H1 (cell line): ENCODE data around the gene TPBGL. TPM values are rescaled to one million over a fixed set of nuclear protein-coding genes. Genes with fewer than 3 reads are reported as not detected.

ENCODE experiments used
- CTCF ChIA-PET: fragments of 300-600 bp; sonication (Branson Sonifier 250); formaldehyde crosslinking; loops from one replicate; lab custom pipeline; 2021; ENCODE audit not compliant: partially characterized antibody; lab: Charles Lee
- POLR2A ChIA-PET: fragments of 300-600 bp; sonication (Branson Sonifier 250); formaldehyde crosslinking; loops from one replicate; lab custom pipeline; 2021; ENCODE audit warnings: inconsistent platforms; ENCODE audit not compliant: partially characterized antibody; lab: Charles Lee
- DNase-seq, 2 experiments: peaks; one replicate each; pipeline versions ENCODE4 v3.0.0 to v3.0.0-alpha.2; 2010 to 2022; ENCODE audit warnings: low spot score in 2 of 2, low read depth in 1 of 2, mixed read lengths in 1 of 2
- FAIRE-seq: peaks from 2 replicates; lab custom pipeline; 2011; peaks lifted over from hg19 to GRCh38; lab: Jason Lieb, UNC
- H2AFZ ChIP-seq: 2 replicates; pipeline ENCODE4 v1.8.1; 2012; ENCODE audit warnings: low read length, inconsistent platforms
- H2AK5ac ChIP-seq: 2 replicates; pipeline ENCODE4 v1.6.1; 2013; ENCODE audit warnings: low read depth, low read length
- H2BK120ac ChIP-seq: replicated peaks from 2 replicates; pipeline ENCODE3; 2013; ENCODE audit warnings: low read depth, low read length, inconsistent platforms
- H2BK12ac ChIP-seq: 2 replicates; pipeline ENCODE4 v1.6.1; 2013; ENCODE audit warnings: low read depth, low read length
- H2BK15ac ChIP-seq: 2 replicates; pipeline ENCODE4 v1.6.1; 2013; ENCODE audit warnings: low read length
- H2BK20ac ChIP-seq: 2 replicates; pipeline ENCODE4 v1.6.1; 2013; ENCODE audit warnings: low read length
- H2BK5ac ChIP-seq: 2 replicates; pipeline ENCODE4 v1.6.1; 2013; ENCODE audit warnings: low read depth, low read length
- H3K14ac ChIP-seq: 2 replicates; pipeline ENCODE4 v1.6.1; 2013; ENCODE audit warnings: inconsistent platforms; ENCODE audit not compliant: insufficient read length
- H3K18ac ChIP-seq: 2 replicates; pipeline ENCODE4 v1.6.1; 2013; ENCODE audit warnings: low read length; ENCODE audit errors: extremely low read depth
- H3K23ac ChIP-seq: 2 replicates; pipeline ENCODE4 v1.6.1; 2013; ENCODE audit warnings: inconsistent platforms; ENCODE audit not compliant: insufficient read length
- H3K23me2 ChIP-seq: 2 replicates; pipeline ENCODE4 v1.6.1; 2013; ENCODE audit warnings: low read depth, low read length
- H3K27ac ChIP-seq: 2 replicates; pipeline ENCODE4 v1.6.1; 2011; ENCODE audit warnings: low read depth, low read length, inconsistent platforms
- H3K27me3 ChIP-seq, 4 experiments: replicated peaks in 1 of 4; 1 replicate in 1 of 4; 2 replicates in 3 of 4; pipeline versions ENCODE4 v1.6.1 to v1.8.1; 2011 to 2013; ENCODE audit warnings: low read length in 3 of 4, mild to moderate bottlenecking in 3 of 4, inconsistent platforms in 2 of 4, mixed read lengths in 2 of 4, moderate library complexity in 1 of 4; ENCODE audit not compliant: control insufficient read depth in 3 of 4, insufficient read depth in 3 of 4; ENCODE audit errors: extremely low read depth in 1 of 4
- H3K36me3 ChIP-seq, 4 experiments: 2 replicates each; pipeline versions ENCODE4 v1.6.1 to v1.8.1; 2011 to 2013; ENCODE audit warnings: mild to moderate bottlenecking in 4 of 4, low read length in 3 of 4, moderate library complexity in 2 of 4, control low read depth in 1 of 4, inconsistent platforms in 1 of 4; ENCODE audit not compliant: insufficient read depth in 4 of 4, control insufficient read depth in 2 of 4
- H3K4ac ChIP-seq: replicated peaks from 2 replicates; pipeline ENCODE3; 2013; ENCODE audit warnings: low read length, low read depth, mixed read lengths, inconsistent platforms; ENCODE audit not compliant: insufficient read length
- H3K4me1 ChIP-seq, 4 experiments: replicated peaks in 1 of 4; 1 replicate in 1 of 4; 2 replicates in 3 of 4; pipeline versions ENCODE4 v1.6.1 to v1.8.1; 2011 to 2013; ENCODE audit warnings: low read length in 3 of 4, inconsistent platforms in 2 of 4, mixed read lengths in 1 of 4; ENCODE audit not compliant: insufficient read depth in 4 of 4, control insufficient read depth in 3 of 4
- H3K4me2 ChIP-seq, 2 experiments: 2 replicates each; pipeline versions ENCODE4 v1.6.1 to v1.8.1; 2011 to 2013; ENCODE audit warnings: low read depth in 2 of 2, low read length in 2 of 2, control low read depth in 1 of 2, inconsistent platforms in 1 of 2, mild to moderate bottlenecking in 1 of 2; ENCODE audit not compliant: insufficient read depth in 1 of 2
- H3K4me3 ChIP-seq, 4 experiments: fragments of 200-600, 300-600 bp in 1 of 4; sonication (generic), shearing (Covaris generic), sonication (Bioruptor Twin) in 1 of 4; 2 replicates each; pipeline versions ENCODE4 v1.5.1 to v1.8.1; 2011 to 2016; ENCODE audit warnings: low read length in 4 of 4, low read depth in 3 of 4, control low read depth in 2 of 4, inconsistent platforms in 2 of 4, mild to moderate bottlenecking in 2 of 4, mixed read lengths in 1 of 4, moderate library complexity in 1 of 4; ENCODE audit not compliant: insufficient read depth in 2 of 4; ENCODE audit errors: extremely low read depth in 1 of 4
- H3K56ac ChIP-seq: replicated peaks from 2 replicates; pipeline ENCODE3; 2013; ENCODE audit warnings: low read depth, mild to moderate bottlenecking, mixed read lengths, low read length, inconsistent platforms; ENCODE audit not compliant: insufficient read length
- H3K79me1 ChIP-seq: 2 replicates; pipeline ENCODE4 v1.6.1; 2013; ENCODE audit warnings: low read depth, low read length, control low read depth
- H3K79me2 ChIP-seq, 2 experiments: 2 replicates each; pipeline versions ENCODE4 v1.6.1 to v1.8.1; 2012 to 2013; ENCODE audit warnings: low read length in 2 of 2, mild to moderate bottlenecking in 2 of 2, inconsistent platforms in 1 of 2; ENCODE audit not compliant: insufficient read depth in 2 of 2, control insufficient read depth in 1 of 2
- H3K9ac ChIP-seq, 4 experiments: replicated peaks in 1 of 4; 1 replicate in 1 of 4; 2 replicates in 3 of 4; pipeline versions ENCODE4 v1.6.1 to v1.8.1; 2011 to 2013; ENCODE audit warnings: low read depth in 3 of 4, low read length in 3 of 4, control low read depth in 2 of 4, mild to moderate bottlenecking in 2 of 4, moderate library complexity in 2 of 4, inconsistent platforms in 1 of 4; ENCODE audit errors: extremely low read depth in 1 of 4
- H3K9me3 ChIP-seq, 2 experiments: 2 replicates each; pipeline versions ENCODE4 v1.6.1 to v1.8.1; 2012 to 2013; ENCODE audit warnings: mild to moderate bottlenecking in 2 of 2, moderate library complexity in 2 of 2, control low read depth in 1 of 2, inconsistent platforms in 1 of 2, low read depth in 1 of 2, low read length in 1 of 2, mixed read lengths in 1 of 2; ENCODE audit not compliant: insufficient read depth in 2 of 2
- H4K20me1 ChIP-seq, 2 experiments: replicated peaks in 1 of 2; 2 replicates each; pipeline versions ENCODE3 to v1.8.1; 2011 to 2013; ENCODE audit warnings: inconsistent platforms in 2 of 2, low read length in 2 of 2, mild to moderate bottlenecking in 1 of 2; ENCODE audit not compliant: insufficient read depth in 2 of 2, control insufficient read depth in 1 of 2
- H4K5ac ChIP-seq: 2 replicates; pipeline ENCODE4 v1.6.1; 2013; ENCODE audit warnings: low read length, low read depth, mixed read lengths, inconsistent platforms; ENCODE audit not compliant: insufficient read length
- H4K8ac ChIP-seq: 2 replicates; pipeline ENCODE4 v1.8.0; 2013; ENCODE audit warnings: mild to moderate bottlenecking, moderate library complexity, low read length, inconsistent platforms; ENCODE audit not compliant: insufficient read depth; ENCODE audit errors: extremely low read depth
- H4K91ac ChIP-seq: replicated peaks from 2 replicates; pipeline ENCODE3; 2013; ENCODE audit warnings: low read length, mixed read lengths, inconsistent platforms; ENCODE audit not compliant: insufficient read length
- BACH1 ChIP-seq: IDR thresholded peaks from 2 replicates; pipeline ENCODE4 v1.6.1; 2012; ENCODE audit warnings: low read length, improper control_type of control experiment
- BRCA1 ChIP-seq: IDR thresholded peaks from 2 replicates; pipeline ENCODE4 v1.6.1; 2012; ENCODE audit warnings: low read depth, low read length, improper control_type of control experiment
- CBX5 ChIP-seq: fragments of 300-800, 300-1000 bp; sonication (generic); IDR thresholded peaks from 2 replicates; pipeline ENCODE4 v1.7.1; 2016; ENCODE audit warnings: antibody characterized with exemption, low read length, low read depth
- FOSL1 ChIP-seq: IDR thresholded peaks from 2 replicates; pipeline ENCODE4 v1.6.1; 2011; ENCODE audit warnings: mild to moderate bottlenecking, low read depth, low read length, moderate library complexity; ENCODE audit not compliant: insufficient read depth
- KDM1A ChIP-seq: fragments of 200-600, 300-600 bp; sonication (generic); IDR thresholded peaks from 2 replicates; pipeline ENCODE4 v1.7.1; 2016; ENCODE audit warnings: mild to moderate bottlenecking, low read length, borderline replicate concordance
- MAFK ChIP-seq: IDR thresholded peaks from 2 replicates; pipeline ENCODE4 v1.6.1; 2012; ENCODE audit warnings: low read depth, mild to moderate bottlenecking, improper control_type of control experiment, low read length
- PHF8 ChIP-seq: fragments of 200-600 bp; sonication (generic); conservative IDR thresholded peaks from 2 replicates; pipeline ENCODE4 v1.7.1; 2012; ENCODE audit warnings: low read depth, mild to moderate bottlenecking, inconsistent platforms, low read length, moderate library complexity
- POLR2AphosphoS5 ChIP-seq: IDR thresholded peaks from 2 replicates; pipeline ENCODE4 v1.6.1; 2011; ENCODE audit warnings: low read depth, low read length
- TAF7 ChIP-seq: optimal IDR thresholded peaks from 2 replicates; pipeline ENCODE3; 2011; ENCODE audit warnings: low read depth, mild to moderate bottlenecking, inconsistent platforms, low read length, moderate library complexity, borderline replicate concordance
- TEAD4 ChIP-seq: IDR thresholded peaks from 2 replicates; pipeline ENCODE4 v1.6.1; 2012; ENCODE audit warnings: low read depth, low read length, inconsistent platforms, mixed read lengths
- WGBS, 2 experiments: shearing (Covaris generic) in 1 of 2; methylation state at CpG; one replicate each; pipeline versions ENCODE4 v1.1.6 to v1.1.7; 2013 to 2015; ENCODE audit warnings: low lambda C conversion rate in 2 of 2, mixed read lengths in 2 of 2, inconsistent platforms in 1 of 2, low coverage in 1 of 2, missing lambda C conversion rate in 1 of 2; ENCODE audit not compliant: insufficient replicate concordance in 2 of 2, insufficient coverage in 1 of 2, insufficient read length in 1 of 2; ENCODE audit errors: extremely low coverage in 1 of 2, missing lambda C conversion rate in 1 of 2; 5-methylcytosine and 5-hydroxymethylcytosine counted together
- polyA plus RNA-seq, 7 experiments: library from polyadenylated mRNA; depleted of rRNA in 3 of 7; stranded (reverse) in 5 of 7; unstranded in 2 of 7; fragments of >200 nt in 5 of 7; fragments of 200-250 nt in 2 of 7; gene quantifications; 1 replicate in 5 of 7; 2 replicates in 1 of 7; 4 replicates in 1 of 7; pipeline versions ENCODE4 v1.2.1 to v1.2.3, GENCODE V29; 2011 to 2013; ENCODE audit warnings: missing spikeins in 2 of 7, mixed read lengths in 2 of 7
- total RNA-seq: library from RNA; stranded (reverse); fragmentation: NEBNext Ultra II Directional; extraction: Animal tissue kit (Norgen Biotek cat#: 25700); gene quantifications from 2 replicates; pipeline ENCODE4 v1.2.1, GENCODE V29; 2021
- TF ChIP-seq, protein P1 (sequence below): IDR thresholded peaks from 2 replicates; pipeline ENCODE4 v1.6.1; 2011; ENCODE audit warnings: low read length, improper control_type of control experiment

Gene TPBGL
- total and polyA plus RNA-seq, 2 of the 8 experiments (the other 6 are each of a cell fraction or from before 2014, with no cell fraction given), result 0.26 to 0.37 TPM

DNA sequence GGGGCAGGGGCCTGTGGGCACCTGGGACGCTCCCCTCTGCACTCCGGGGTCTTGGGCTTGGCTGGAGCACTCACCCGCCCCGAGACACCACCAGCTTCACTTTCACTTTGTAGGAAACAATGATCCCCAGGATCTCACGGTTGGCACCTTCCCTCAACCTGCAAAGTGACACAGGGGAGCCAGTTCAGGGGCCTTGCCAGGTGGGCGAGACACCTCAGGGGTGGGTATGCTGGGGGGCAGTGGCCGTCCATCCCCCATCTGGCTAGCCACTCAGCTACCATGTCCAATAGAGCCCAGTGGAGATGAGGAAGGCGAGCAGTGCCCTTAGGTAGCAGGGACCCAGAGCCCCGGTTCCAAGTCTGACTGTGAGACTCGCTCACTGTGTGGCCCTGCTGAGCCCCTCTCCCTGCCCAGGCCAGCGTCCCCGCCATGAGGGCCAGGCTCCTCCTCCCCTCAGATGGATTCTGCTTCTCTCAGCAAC lies 32.3 kb downstream of the TPBGL start:
- no peak overlapping the region for H3K9ac ChIP-seq
- H2BK5ac ChIP-seq, result no peak overlapping the region
- 86% methylated on average over 10 of the region's 12 CpGs; no CpG with 5 or more reads in 1 of the 2 experiments for WGBS, 2 experiments
- no peaks in the 10 kb centered on the region for H3K79me1 ChIP-seq
- ChIA-PET POLR2A (interaction anchor here (1.5 kb wide), 1 partner anchor 126 kb away, joined by 5 read pairs; no protein-coding TSS in a partner anchor), CTCF (interaction anchor here (0.6 to 18.0 kb wide), 9 partner anchors 11 to 470 kb away, joined by 3 to 327 read pairs (median 7); no protein-coding TSS in a partner anchor)
- no peaks in the 10 kb centered on the region for H3K27me3 ChIP-seq
- no peak overlapping the region for H2BK12ac ChIP-seq
- no peak overlapping the region for H2AFZ ChIP-seq
- H2BK120ac ChIP-seq, result no peak overlapping the region
- DNase-seq (no peak), FAIRE-seq (no peak)
- H3K27ac ChIP-seq, result no peak overlapping the region
- no peaks in the 10 kb centered on the region for H3K36me3 ChIP-seq
- H4K8ac ChIP-seq, result no peak overlapping the region
- H2BK15ac ChIP-seq, result no peak overlapping the region
- H3K9me3 ChIP-seq, result no peaks in the 10 kb centered on the region
- no peak overlapping the region for H3K14ac ChIP-seq
- no peak overlapping the region for H3K4me3 ChIP-seq
- TF ChIP-seq BACH1 (no peak), TAF7 (no peak), TEAD4 (no peak), FOSL1 (no peak), CBX5 (no peak), KDM1A (no peak), PHF8 (no peak), POLR2AphosphoS5 (no peak), BRCA1 (no peak), MAFK (no peak)
- TF ChIP-seq, protein P1, sequence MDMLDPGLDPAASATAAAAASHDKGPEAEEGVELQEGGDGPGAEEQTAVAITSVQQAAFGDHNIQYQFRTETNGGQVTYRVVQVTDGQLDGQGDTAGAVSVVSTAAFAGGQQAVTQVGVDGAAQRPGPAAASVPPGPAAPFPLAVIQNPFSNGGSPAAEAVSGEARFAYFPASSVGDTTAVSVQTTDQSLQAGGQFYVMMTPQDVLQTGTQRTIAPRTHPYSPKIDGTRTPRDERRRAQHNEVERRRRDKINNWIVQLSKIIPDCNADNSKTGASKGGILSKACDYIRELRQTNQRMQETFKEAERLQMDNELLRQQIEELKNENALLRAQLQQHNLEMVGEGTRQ, result no peak
- no peaks in the 10 kb centered on the region for H3K79me2 ChIP-seq
- no peak overlapping the region for H3K18ac ChIP-seq
- no peak overlapping the region for H4K91ac ChIP-seq
- H3K56ac ChIP-seq, result no peak overlapping the region
- H2BK20ac ChIP-seq, result no peak overlapping the region
- H3K4me2 ChIP-seq, result no peak overlapping the region
- no peak overlapping the region for H3K23ac ChIP-seq
- no peak overlapping the region for H2AK5ac ChIP-seq
- H3K4me1 ChIP-seq, result no peaks in the 10 kb centered on the region
- no peak overlapping the region for H4K5ac ChIP-seq
- no peaks in the 10 kb centered on the region for H4K20me1 ChIP-seq
- no peaks in the 10 kb centered on the region for H3K23me2 ChIP-seq
- no peak overlapping the region for H3K4ac ChIP-seq
